ENCODE measurements around the gene KIF14. TPM values are rescaled to one million over a fixed set of nuclear protein-coding genes. Genes with fewer than 3 reads are reported as not detected.

KIF14 gene
- total RNA-seq, 5 donors from 2014 or later (not counting 1 experiment from before 2014, with no cell fraction given) = 0.03 to 0.33 (median 0.19) TPM

GRCh38 chr1:200512191-200512590 is 108.4 kb downstream of the KIF14 start:
- WGBS (ENCODE audit: insufficient coverage) = 67% methylated on average over 1 of the region's 3 CpGs
- H3K4me1 ChIP-seq (ENCODE audit: control insufficient read depth in 1 of 2, extremely low read depth in 1 of 2, insufficient read depth in 2 of 2, low read length in 2 of 2) = no peaks in the 10 kb centered on the region
- DNase-seq = no peak
- no peak overlapping the region for H3K4me3 ChIP-seq (ENCODE audit: control insufficient read depth in 1 of 2, extremely low read depth in 1 of 2, low read length in 1 of 2)
- no peak overlapping the region for H3K27ac ChIP-seq (ENCODE audit: low read length)
- Mint-ChIP-seq H3K4me3 (no peak overlapping the region), H3K9me3 (no peaks in the 10 kb centered on the region), H3K27me3 (peaks cover 0 to 12% of the 10 kb centered on the region in 2 donors), H3K36me3 (no peaks in the 10 kb centered on the region), H3K27ac (no peak overlapping the region), H3K4me1 (peaks cover 0 to 4% (median 3%) of the 10 kb centered on the region in 3 donors)
- H3K27me3 ChIP-seq (replicated peaks in 1 of 2; ENCODE audit: control insufficient read depth in 2 of 2, extremely low read depth in 1 of 2, insufficient read depth in 2 of 2, low read length in 1 of 2) = peaks cover 0 to 6% of the 10 kb centered on the region in 2 experiments
- no peak for ATAC-seq (replicated peaks in 1 of 4)
- POLR2A ChIA-PET = no interaction called here
- no peaks in the 10 kb centered on the region for H3K36me3 ChIP-seq (ENCODE audit: control insufficient read depth in 2 of 2, extremely low read depth in 1 of 2, insufficient read depth in 1 of 2, low read length in 1 of 2)
- CTCF ChIA-PET = interaction anchor here (0.6 to 0.9 kb wide), 4 partner anchors 23 to 1205 kb away, joined by 3 to 7 read pairs (median 4); no protein-coding TSS in a partner anchor
- H3K9me3 ChIP-seq = no peaks in the 10 kb centered on the region

- H3K4me3 Mint-ChIP-seq = no peak overlapping the region
- peaks cover 0 to 6% of the 10 kb centered on the region in 2 experiments for H3K27me3 ChIP-seq (replicated peaks in 1 of 2; ENCODE audit: control insufficient read depth in 2 of 2, extremely low read depth in 1 of 2, insufficient read depth in 2 of 2, low read length in 1 of 2)
- POLR2A ChIA-PET = interaction anchor here in 1 of 2 donors (0.6 kb wide), 1 partner anchor 60 kb away, joined by 4 read pairs; no protein-coding TSS in a partner anchor
- DNase-seq (peak in 34 of 35 experiments; percentile 14 to 83 (median 44)), ATAC-seq (replicated peaks in 1 of 4) (peak; percentile 65 to 80 (median 73))
- CTCF ChIA-PET = interaction anchor here (0.5 to 2.4 kb wide), 16 partner anchors 9 to 1748 kb away, joined by 3 to 18 read pairs (median 4); no protein-coding TSS in a partner anchor
- no peak overlapping the region for H3K27ac Mint-ChIP-seq
- no peak overlapping the region for H3K4me3 ChIP-seq (ENCODE audit: control insufficient read depth in 1 of 2, extremely low read depth in 1 of 2, low read length in 1 of 2)
- H3K9me3 Mint-ChIP-seq = no peaks in the 10 kb centered on the region
- no peaks in the 10 kb centered on the region for H3K4me1 ChIP-seq (ENCODE audit: control insufficient read depth in 1 of 2, extremely low read depth in 1 of 2, insufficient read depth in 2 of 2, low read length in 2 of 2)
- WGBS (ENCODE audit: insufficient coverage) = 0% methylated on average over 3 of the region's 4 CpGs
- peaks cover 0 to 14% of the 10 kb centered on the region in 2 donors for H3K27me3 Mint-ChIP-seq
- no peak overlapping the region for H3K27ac ChIP-seq (ENCODE audit: low read length)
- no peaks in the 10 kb centered on the region for H3K36me3 ChIP-seq (ENCODE audit: control insufficient read depth in 2 of 2, extremely low read depth in 1 of 2, insufficient read depth in 1 of 2, low read length in 1 of 2)
- no peaks in the 10 kb centered on the region for H3K9me3 ChIP-seq
- H3K4me1 Mint-ChIP-seq = peaks cover 0 to 4% (median 3%) of the 10 kb centered on the region in 3 donors
- H3K36me3 Mint-ChIP-seq = no peaks in the 10 kb centered on the region
These were observed 110.3 kb downstream of the KIF14 start for GRCh38 chr1:200510228-200510623.

- DNase-seq (no peak), ATAC-seq (replicated peaks in 1 of 4) (no peak)
- no peaks in the 10 kb centered on the region for H3K9me3 ChIP-seq
- ChIA-PET POLR2A (no interaction called here), CTCF (no interaction called here)
- Mint-ChIP-seq H3K4me1 (peaks cover 0 to 4% (median 3%) of the 10 kb centered on the region in 3 donors), H3K27me3 (peaks cover 0 to 19% of the 10 kb centered on the region in 2 donors), H3K36me3 (no peaks in the 10 kb centered on the region), H3K4me3 (no peak overlapping the region), H3K9me3 (no peaks in the 10 kb centered on the region), H3K27ac (no peak overlapping the region)
- 75% methylated on average over 2 of the region's 12 CpGs for WGBS (ENCODE audit: insufficient coverage)
- H3K27ac ChIP-seq (ENCODE audit: low read length) = no peak overlapping the region
- H3K4me3 ChIP-seq (ENCODE audit: control insufficient read depth in 1 of 2, extremely low read depth in 1 of 2, low read length in 1 of 2) = no peak overlapping the region
- no peaks in the 10 kb centered on the region for H3K4me1 ChIP-seq (ENCODE audit: control insufficient read depth in 1 of 2, extremely low read depth in 1 of 2, insufficient read depth in 2 of 2, low read length in 2 of 2)
- H3K27me3 ChIP-seq (replicated peaks in 1 of 2; ENCODE audit: control insufficient read depth in 2 of 2, extremely low read depth in 1 of 2, insufficient read depth in 2 of 2, low read length in 1 of 2) = peaks cover 0 to 6% of the 10 kb centered on the region in 2 experiments
- H3K36me3 ChIP-seq (ENCODE audit: control insufficient read depth in 2 of 2, extremely low read depth in 1 of 2, insufficient read depth in 1 of 2, low read length in 1 of 2) = no peaks in the 10 kb centered on the region
These were observed 114.1 kb downstream of the KIF14 start for GRCh38 chr1:200506471-200506870.

GRCh38 chr1:200505257-200505656 is 115.3 kb downstream of the KIF14 start:
- H3K27ac Mint-ChIP-seq = no peak overlapping the region
- H3K4me3 ChIP-seq (ENCODE audit: control insufficient read depth in 1 of 2, extremely low read depth in 1 of 2, low read length in 1 of 2) = no peak overlapping the region
- no peak overlapping the region for H3K4me3 Mint-ChIP-seq
- H3K9me3 Mint-ChIP-seq = no peaks in the 10 kb centered on the region
- ChIA-PET POLR2A (no interaction called here), CTCF (no interaction called here)
- H3K27me3 Mint-ChIP-seq = peaks cover 0 to 15% of the 10 kb centered on the region in 2 donors
- WGBS (ENCODE audit: insufficient coverage) = 52% methylated on average over 1 of the region's 1 CpG
- no peaks in the 10 kb centered on the region for H3K36me3 ChIP-seq (ENCODE audit: control insufficient read depth in 2 of 2, extremely low read depth in 1 of 2, insufficient read depth in 1 of 2, low read length in 1 of 2)
- DNase-seq (no peak), ATAC-seq (replicated peaks in 1 of 4) (no peak)
- H3K36me3 Mint-ChIP-seq = no peaks in the 10 kb centered on the region
- H3K27ac ChIP-seq (ENCODE audit: low read length) = no peak overlapping the region
- H3K4me1 Mint-ChIP-seq = peaks cover 0 to 2% (median 2%) of the 10 kb centered on the region in 3 donors
- H3K9me3 ChIP-seq = no peaks in the 10 kb centered on the region
- no peaks in the 10 kb centered on the region for H3K4me1 ChIP-seq (ENCODE audit: control insufficient read depth in 1 of 2, extremely low read depth in 1 of 2, insufficient read depth in 2 of 2, low read length in 2 of 2)
- H3K27me3 ChIP-seq (replicated peaks in 1 of 2; ENCODE audit: control insufficient read depth in 2 of 2, extremely low read depth in 1 of 2, insufficient read depth in 2 of 2, low read length in 1 of 2) = peaks cover 0 to 4% of the 10 kb centered on the region in 2 experiments

Other genes starting within 250 kb of the KIF14 start
- gene ZNF281, start 210.7 kb downstream of the KIF14 start, total RNA-seq = 10 to 100 TPM; 19.2 to 29.9 (median 21.4) TPM
- gene DDX59, start 49.2 kb upstream of the KIF14 start, total RNA-seq = 10 to 100 TPM; 19.2 to 38.7 (median 31.7) TPM
- 1 to 10 TPM; 4.6 to 9.1 (median 5.2) TPM for gene CAMSAP2, start 118.1 kb upstream of the KIF14 start, total RNA-seq